NOMO-1 treated with dmso at 0.1 percent for 144 hours (cell line): ENCODE results near the gene RRP36.

Experiments
- DNase-seq: peaks from one replicate; lab custom pipeline; 2025; ENCODE audit not compliant: unreplicated experiment; lab: John Stamatoyannopoulos, UW

Gene RRP36

DNA sequence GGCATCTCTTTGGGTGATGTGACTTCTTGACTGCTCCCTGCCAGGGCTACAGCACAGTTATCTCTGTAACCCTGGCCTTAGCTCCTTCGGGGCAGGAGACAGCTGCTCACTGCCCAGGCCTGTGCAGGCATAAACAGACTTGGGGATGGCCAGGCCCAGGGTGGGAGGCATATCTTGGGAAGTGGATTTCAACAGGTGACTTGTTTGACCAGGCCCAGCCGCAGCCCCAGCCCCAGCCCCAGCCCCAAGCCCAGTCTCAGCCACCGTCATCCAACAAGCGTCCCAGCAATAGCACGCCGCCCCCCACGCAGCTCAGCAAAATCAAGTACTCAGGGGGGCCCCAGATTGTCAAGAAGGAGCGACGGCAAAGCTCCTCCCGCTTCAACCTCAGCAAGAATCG lies 15.2 kb upstream of the RRP36 start:
- DNase-seq = no peak

DNA sequence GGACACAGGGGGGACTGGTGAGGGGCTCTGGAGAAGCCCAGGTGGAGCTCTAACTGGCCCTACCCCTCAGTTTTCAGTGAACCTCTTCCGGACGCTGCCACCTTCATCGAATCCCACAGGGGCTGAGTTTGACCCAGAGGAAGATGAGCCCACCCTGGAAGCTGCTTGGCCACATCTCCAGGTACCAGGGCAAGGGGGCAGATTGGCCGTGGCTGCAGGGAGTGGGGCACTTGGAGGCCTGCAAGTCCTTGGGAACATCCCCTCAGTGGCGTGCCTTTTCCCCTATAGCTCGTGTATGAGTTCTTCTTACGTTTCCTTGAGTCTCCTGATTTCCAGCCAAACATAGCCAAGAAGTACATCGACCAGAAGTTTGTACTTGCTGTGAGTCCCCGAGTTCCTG lies 14.3 kb upstream of the RRP36 start:
- no peak for DNase-seq

DNA sequence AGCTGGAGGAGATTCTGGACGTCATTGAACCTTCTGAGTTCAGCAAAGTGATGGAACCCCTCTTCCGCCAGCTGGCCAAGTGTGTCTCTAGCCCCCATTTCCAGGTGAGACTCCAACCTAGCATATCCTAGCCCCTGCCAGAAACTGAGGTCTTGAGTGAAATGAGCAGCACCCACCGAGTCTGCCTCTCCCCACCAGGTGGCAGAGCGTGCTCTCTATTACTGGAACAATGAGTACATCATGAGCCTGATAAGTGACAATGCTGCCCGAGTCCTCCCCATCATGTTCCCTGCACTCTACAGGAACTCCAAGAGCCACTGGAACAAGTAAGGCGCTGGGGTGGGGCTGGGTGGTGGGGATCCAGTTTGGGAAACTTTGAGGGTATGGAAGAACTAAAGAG lies 12.3 kb upstream of the RRP36 start:
- no peak for DNase-seq

DNA sequence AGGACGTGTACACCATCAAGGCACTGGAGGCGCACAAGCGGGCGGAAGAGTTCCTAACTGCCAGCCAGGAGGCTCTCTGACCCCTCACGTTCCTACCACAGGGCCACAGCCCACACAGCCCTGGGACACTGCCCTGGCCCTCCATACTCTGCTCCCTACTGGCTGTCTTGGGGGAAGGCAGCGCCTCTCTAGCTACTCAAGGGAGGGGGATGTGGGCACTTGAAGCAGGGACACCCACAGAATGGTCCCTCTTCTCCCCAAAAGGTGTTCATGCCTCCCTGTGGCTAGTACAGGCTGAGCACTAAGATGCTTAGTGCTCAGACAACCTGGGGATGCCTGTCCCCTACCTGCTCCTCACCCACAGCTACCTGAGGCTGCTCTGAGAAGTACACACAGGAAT lies 10.2 kb upstream of the RRP36 start:
- no peak for DNase-seq

DNA sequence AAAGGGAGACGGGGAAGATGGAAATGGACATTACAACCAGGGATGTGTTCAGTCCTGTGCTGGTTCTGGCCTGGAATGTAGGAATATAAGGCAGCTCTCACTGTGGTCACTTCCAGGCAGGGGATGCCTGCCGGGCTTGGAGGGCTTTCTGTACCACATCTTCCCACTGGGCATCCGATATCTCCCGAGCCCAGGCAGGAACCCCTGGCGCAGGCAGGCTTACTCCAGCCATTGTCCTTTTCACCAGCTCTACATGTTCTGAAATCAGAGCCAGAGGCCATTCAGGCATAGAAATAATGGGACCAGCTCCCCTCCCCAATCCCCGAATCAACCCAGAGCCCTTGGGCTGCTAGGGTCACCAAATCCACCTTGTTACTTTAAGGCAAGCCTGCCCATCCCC lies 9.1 kb upstream of the RRP36 start:
- DNase-seq = no peak

DNA sequence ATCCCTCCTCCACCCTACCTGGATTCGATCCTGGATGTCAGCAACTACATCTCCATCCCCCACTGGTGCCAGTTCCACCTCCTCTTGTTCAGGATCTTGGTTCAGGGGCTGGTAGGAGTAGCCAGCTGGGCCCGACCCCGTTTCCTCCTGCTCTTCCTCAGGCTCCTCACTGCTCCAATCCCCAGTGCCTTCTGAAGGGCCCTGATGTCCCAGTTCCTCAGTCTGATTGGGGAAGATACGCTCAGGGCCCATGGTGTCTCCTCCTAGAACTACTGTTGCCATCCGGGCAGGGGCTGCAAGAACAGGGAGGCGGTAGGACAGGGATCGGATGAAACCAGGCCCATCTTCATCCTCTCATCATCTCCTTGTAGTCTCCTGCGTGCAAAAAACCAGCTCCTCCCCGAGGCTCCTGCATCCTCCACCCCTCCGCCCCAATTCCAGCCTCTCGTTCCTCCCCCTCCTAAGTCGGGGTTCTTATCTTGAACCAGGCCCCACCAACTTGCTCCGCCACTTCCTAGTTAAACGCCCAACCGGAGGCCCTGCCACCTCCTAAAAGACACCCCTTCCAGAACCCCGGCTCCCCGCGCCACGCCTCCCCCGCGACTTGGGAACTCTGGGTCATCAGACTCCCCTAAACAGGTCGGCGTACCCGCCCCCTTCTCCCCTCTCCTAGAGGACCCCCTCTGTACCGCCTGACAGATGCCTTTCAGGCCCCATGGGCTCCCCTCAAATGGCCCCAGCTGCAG lies 8.2 kb upstream of the RRP36 start:
- peak; percentile 22 for DNase-seq

DNA sequence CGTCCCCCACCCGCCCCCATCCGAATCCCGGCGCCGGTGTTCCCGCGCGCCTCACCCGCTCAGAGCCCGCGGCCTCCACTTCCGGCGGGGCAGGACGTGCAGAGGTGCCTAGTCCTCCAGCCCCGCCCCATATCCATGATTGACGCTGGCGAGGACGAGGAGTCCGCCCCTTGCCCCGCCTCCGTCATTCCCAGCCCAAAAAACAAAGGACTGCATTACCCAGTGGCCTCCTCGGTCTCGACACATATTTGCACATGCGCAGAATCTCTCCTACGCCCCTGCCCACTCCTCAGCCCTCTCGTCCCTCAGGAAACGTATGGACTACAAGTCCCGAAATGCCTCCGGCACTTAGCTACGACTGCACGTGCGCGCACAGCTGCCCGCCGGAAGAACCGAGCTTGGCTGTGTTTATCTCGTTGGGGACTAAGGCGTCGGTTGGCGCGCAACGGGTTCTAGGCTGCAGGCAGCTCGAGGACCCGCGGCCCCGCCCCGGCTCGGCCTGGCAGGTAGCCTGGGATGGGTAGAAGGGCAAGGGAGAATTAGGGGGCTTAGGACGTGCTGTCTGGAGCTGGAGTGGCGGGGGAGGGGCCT lies 7.5 kb upstream of the RRP36 start, which contains the start of the genes KLHDC3 and MEA1:
TSS of gene KLHDC3 (plus strand) at position 407 of the 591 bp plus-strand sequence. CDS start 2,944 bp downstream, outside the sequence.
TSS of gene MEA1 (minus strand) at position 104 of the 591 bp plus-strand sequence. CDS start 133 bp downstream, outside the sequence.
- peak; percentile 99 for DNase-seq

DNA sequence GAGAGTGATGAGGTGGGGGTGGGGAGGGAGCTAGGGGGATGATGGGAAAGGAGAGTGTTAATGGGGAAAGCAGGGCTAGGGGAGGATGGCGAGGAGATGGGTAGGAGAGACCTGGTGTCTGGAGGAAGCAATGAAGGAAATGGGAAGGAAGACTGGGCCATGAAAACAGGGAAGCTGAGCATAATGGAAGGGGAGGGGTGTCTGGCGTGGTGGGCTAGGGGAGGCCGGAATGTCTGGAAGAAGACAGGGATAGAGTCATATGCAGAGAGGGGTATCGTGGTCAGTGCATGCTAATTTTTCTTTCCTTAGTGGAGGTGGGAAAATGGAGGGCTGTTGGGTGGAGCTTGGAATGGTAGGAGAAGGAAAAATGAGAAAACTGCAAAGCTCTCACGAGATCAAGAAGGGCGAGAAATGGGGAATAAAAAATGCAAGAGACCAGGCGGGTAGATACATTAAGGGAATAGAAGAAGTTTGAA lies 7.0 kb upstream of the RRP36 start:
- DNase-seq = no peak

DNA sequence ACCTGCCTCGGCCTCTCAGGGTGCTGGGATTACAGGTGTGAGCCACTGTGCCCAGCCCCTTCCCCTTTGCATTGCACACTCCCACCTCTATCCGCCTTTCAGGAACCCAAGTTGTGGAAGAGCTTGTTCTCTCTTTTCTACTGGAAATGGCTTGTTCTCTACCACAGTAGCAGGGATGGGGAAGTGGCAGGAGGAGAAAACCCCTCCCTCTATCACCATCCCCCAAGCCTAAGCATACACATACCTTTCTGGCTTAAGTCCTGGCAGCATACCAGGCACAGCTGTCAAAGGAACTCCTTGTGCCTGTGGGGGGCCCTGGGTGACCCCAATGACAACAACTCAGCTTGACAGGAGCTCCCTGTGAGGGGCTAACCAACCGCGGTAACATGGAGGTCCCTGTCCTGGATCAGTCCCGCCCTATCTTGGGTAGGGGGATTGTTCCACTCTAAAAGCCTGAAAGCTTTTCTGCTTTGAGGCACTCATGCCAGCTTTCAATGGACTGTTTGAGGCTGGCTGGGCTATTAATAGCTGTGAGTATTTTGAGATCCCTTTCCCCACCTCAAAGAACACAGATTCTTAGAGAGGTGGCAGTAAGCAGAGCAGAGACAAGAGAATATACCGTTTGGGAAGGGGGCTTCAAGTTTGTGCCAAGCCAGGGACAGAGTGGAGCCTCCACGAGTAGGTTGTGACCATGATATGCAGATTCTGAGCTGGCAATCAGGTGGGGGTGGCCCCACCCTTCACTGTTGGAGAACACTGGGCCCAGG lies 5.1 kb upstream of the RRP36 start:
- DNase-seq = no peak

DNA sequence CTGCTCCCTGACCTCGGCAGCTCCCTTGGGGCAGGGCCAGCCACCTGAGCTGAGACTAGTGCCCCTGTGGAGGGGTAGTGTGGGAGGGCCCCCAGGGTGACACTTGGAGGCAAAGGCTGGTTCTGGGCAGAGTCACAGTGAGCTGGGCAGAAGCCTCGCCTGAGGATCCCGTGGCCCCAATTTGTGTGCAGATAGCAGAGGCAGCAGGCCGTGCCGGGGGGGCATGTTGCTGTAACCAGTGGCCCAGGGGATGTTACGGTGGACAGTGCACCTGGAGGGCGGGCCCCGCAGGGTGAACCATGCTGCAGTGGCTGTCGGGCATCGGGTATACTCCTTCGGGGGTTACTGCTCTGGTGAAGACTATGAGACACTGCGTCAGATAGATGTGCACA lies 4.5 kb upstream of the RRP36 start:
- DNase-seq = no peak

DNA sequence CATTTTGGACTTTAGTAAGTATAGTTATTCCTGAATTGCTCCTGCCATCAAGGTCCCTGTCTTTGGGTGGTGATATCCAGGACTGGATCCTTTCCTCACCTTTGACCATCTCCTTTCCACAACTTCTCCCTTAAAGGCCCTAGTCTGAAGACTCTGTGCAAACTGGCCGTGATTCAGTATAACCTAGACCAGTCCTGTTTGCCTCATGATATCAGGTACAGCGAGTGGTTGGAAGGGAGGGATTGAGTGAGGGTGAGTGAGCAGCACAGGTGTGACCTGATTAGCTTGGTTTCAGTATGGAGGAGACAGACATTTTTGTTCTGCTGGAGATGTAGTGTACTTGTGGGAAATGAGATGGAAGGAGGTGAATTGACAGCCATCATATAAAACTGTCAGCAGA lies 2.3 kb upstream of the RRP36 start:
- no peak for DNase-seq

DNA sequence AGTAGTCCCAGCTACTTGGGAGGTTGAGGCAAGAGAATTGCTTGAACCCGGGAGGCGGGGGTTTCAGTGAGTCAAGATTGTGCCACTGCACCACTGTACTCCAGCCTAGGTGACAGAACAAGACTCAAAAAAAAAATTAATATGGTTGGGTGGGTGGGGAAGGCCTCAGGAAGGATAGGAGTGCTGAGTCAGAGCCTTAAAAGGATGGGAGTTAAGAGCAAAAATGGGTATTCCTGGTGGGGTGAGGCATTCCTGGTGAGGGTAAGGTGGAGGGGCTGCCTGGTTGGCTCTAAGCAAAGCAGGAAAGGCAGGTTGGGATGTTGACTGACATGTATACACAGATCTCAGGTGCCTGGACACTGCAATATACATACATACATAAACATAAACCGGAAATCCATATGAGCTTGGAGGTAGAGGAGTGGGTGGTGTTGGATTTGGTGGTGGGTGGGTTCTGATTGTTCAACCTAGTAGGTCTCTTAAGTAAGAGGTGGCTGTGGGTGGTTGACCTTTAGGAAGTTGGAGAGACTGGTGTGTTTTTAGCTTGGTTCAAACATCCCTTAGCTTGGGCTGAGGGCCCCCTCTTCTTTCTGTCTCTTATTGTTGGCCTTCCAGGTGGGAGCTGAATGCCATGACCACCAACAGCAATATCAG lies 1.2 kb upstream of the RRP36 start:
- DNase-seq = no peak

DNA sequence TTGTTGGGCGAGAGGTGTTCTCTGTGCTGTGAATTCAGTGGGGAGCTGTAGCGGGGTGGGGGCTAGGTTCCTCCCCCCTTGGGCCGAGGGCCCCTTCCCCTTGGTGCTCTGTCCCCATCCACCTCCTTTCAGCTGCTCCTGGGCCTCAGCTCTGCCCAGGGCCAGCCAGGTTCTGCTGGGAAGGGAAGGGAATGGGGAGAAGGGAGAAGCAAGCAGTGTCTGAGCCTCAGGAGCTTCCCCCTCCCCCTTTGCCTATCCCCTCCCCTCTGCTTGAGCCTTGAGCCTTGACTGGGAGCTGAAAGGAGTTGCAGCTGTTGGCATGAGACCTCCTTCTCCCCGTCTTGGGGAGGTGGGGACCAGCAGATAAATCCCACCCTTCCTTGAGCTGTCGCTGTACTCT lies 576 bp upstream of the RRP36 start:
- DNase-seq = no peak

DNA sequence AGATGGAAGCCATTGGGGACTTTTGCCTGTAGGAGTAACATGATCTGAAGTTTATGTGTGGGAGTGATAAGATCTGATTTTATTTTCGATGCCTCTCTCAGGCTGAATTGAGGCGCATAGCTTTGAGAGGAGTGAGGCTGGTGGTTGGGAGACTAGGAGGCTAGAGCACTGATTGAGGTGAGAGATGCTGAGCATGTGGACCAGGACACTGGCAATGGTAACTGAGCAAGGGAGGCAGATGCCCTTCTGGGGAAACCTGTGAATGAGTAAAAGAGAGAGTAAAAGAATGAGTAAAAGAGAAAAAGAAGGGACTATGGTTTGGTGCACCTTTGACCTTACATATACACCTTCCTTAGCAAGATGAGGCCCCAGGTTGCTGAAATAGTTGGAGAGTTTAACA lies 3.0 kb downstream of the RRP36 start:
- DNase-seq = no peak

DNA sequence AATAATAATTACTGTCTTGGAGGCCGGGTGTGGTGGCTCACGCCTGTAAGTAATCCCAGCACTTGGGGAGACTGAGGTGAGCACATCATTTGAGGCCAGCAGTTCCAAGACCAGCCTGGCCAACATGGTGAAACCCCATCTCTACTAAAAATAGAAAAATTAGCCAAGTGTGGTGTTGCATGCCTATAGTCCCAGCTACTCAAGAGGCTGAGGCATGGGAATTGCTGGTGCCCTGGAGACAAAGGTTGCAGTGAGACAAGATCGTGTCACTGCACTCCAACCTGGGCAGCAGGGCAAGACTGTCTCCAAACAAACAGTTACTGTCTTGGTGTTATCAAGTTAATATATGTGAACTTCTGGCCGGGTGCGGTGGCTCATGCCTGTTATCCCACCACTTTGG lies 4.9 kb downstream of the RRP36 start:
- no peak for DNase-seq

DNA sequence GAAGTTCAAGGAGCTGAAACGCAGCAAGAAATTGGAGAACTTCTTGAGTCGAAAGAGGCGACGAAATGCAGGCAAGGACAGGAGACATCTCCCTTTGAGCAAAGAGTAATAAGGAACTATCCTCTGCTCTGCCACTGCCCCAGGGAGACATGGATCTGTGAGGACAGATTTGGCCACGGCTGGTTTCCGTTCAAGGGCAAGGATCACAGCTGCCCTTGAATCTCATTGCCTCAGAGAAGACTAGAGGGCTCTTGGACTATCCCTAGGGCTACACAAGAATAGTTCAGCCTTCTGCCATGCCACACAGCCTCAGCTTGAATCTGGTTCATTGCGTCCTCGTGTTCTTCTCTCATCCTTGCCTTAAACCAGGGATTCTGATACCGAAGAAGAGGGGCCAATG lies 7.7 kb downstream of the RRP36 start:
- DNase-seq = no peak

DNA sequence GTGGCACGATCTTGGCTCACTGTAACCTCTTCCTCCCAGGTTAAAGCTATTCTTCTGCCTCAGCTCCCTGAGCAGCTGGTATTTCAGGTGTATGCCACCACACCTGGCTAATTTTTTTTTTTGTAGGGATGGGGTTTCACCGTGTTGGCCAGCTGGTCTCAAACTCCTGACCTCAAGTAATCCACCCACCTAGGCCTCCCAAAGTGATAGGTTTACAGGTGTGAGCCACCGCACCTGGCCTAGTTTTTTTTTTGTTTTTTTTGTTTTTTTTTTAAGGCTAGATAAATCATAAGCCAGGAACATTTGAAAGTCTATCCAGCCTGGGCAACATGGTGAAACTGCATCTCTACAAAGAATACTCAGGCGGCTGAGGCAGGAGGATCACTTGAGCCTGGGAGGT lies 10.9 kb downstream of the RRP36 start:
- DNase-seq = no peak

DNA sequence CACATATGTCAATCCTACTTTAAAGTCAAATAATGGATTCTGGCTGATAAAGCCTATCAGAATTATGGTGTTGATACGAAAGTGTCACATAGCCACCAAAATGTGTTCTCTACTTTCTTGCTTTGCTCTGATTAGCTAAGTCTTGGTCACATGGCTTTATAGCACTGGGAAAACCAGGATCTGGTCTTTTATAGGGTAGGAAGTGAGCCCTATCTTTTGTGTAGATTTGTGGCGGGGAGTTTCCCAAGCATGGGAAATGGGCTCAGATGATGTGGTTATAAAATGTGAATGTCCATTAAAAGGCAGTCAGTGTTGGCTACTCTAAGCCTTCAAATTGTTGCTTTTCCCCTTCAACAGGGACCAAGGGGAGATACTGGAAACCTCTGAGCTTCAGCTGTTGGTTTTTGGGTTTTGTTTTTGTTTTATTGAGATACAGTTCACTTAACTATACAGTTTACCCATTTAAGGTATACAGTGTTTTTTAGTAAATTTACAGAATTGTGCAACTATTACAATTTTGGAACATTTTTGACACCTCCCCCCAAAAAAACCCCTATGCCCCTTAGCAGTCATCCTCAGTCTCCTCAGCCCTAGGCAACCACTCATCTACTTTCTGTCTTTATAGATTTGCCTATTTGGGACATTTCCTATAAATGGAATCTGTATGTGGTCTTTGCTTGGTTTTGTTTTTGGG lies 12.2 kb downstream of the RRP36 start:
- no peak for DNase-seq

DNA sequence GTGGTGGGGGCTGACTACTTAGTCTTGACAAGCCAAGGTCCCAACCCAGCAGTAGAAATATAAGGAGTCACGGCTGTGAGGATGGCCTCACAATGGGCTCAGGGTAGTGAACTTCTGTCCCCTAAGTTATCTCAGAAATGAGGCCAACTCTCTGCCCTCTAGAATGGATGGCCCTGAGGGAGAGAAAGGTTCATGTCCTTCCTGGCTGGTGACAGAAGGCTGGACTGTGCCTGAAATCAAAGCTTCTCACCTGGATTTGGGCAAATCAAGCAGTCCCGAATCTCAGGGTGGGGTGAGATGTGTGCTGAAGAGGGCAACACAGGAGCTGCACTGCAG lies 12.7 kb downstream of the RRP36 start:
- no peak for DNase-seq

DNA sequence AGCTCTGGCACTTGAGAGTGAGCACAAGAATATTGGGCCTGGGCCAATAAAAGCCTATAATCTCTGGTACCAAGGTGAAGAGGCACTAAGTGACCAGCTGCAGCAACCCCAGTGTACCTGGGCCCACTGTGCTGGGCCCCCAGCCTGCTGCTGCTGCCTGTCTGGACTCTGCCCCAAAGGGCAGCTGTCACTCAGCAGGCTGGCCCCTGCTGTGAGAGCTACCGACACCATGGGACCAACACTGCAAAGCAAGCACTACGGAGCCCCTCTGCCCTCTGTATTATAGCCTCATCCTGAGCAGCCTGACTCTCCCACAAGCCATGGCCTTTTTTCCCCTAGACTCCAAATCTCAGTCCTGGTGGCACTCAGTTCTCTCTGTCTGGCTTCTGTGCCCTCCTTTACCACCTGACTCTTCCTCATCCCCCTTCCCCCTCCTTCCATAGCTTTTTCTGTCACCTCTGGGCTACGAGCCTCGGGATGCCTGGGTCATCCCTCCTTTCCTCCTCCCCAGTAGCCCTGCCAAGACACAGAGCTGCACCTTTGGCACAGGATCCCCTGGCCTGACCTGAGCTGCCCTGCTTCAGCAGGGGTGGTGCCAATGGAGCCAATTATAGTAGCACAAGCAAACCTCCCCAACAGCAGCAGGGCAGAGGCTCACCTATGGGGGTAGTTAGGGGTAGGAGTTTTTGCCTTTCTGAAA lies 14.2 kb downstream of the RRP36 start:
- DNase-seq = no peak
